ENCODE data around the gene HCAR2. TPM values are rescaled to one million over a fixed set of nuclear protein-coding genes. Genes with fewer than 3 reads are reported as not detected.

The HCAR2 gene
- total RNA-seq, 1 experiment from 2014 or later = not detected

- no peak overlapping the region for H3K27ac ChIP-seq (ENCODE audit: low read depth, low read length)
- ChIA-PET RAD21 (ENCODE audit: low non-redundant PET in 1 of 2, low total read pairs in 2 of 2, uncharacterized antibody in 2 of 2, unreplicated experiment in 2 of 2) (no interaction called here), CTCF (no interaction called here), POLR2A (no interaction called here)
- H3K4me1 ChIP-seq (ENCODE audit: control insufficient read depth in 1 of 2, insufficient read depth in 2 of 2, low read length in 2 of 2) = peaks cover 0 to 6% of the 10 kb centered on the region in 2 experiments; a peak in 2 of 4 replicates
- H3K9me2 ChIP-seq (ENCODE audit: insufficient read depth) = no peaks in the 10 kb centered on the region
- DNase-seq (ENCODE audit: low read depth, low spot score) = no peak
- H4K20me1 ChIP-seq (ENCODE audit: insufficient read depth) = no peaks in the 10 kb centered on the region
- ATAC-seq = no peak
- no peak overlapping the region for H3K4me3 ChIP-seq (replicated peaks in 1 of 2; ENCODE audit: low read depth in 1 of 2, low read length in 2 of 2)
- H3K9ac ChIP-seq (ENCODE audit: low read length) = no peak overlapping the region
- no peaks in the 10 kb centered on the region for H3K36me3 ChIP-seq (ENCODE audit: control insufficient read depth in 1 of 2, insufficient read depth in 2 of 2, low read length in 2 of 2)
- no peaks in the 10 kb centered on the region for H3K9me3 ChIP-seq (ENCODE audit: control insufficient read depth in 1 of 2, insufficient read depth in 1 of 2, low read depth in 1 of 2, low read length in 2 of 2)
- no peak for TF ChIP-seq EGR1 (IDR thresholded peaks at IDR 0.05; ENCODE audit: low read depth)
- TF ChIP-seq, protein P1, sequence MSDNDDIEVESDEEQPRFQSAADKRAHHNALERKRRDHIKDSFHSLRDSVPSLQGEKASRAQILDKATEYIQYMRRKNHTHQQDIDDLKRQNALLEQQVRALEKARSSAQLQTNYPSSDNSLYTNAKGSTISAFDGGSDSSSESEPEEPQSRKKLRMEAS (IDR thresholded peaks at IDR 0.05) = no peak
- no peak for TF ChIP-seq TCF7L2 (IDR thresholded peaks at IDR 0.05; ENCODE audit: borderline replicate concordance, extremely low read depth, insufficient read depth, insufficient read length)
- no peak for TF ChIP-seq YY1 (IDR thresholded peaks at IDR 0.05; ENCODE audit: extremely low read depth, insufficient replicate concordance, low read depth, low read length)
- no peak for TF ChIP-seq SRF (IDR thresholded peaks at IDR 0.05; ENCODE audit: low read depth)
- TF ChIP-seq ZFX (IDR thresholded peaks at IDR 0.05) = no peak
- H3K27me3 ChIP-seq (ENCODE audit: insufficient read depth, low read length) = no peaks in the 10 kb centered on the region
- H2AFZ ChIP-seq (ENCODE audit: low read depth, low read length, poor library complexity, severe bottlenecking) = no peak overlapping the region
- intact Hi-C loops (cut with micrococcal nuclease) = no loop called here
- BruUV-seq (replicated peaks) = no TSS peak
- no peaks in the 10 kb centered on the region for H3K79me2 ChIP-seq (ENCODE audit: insufficient read depth, low read length)
- no peak overlapping the region for H3K4me2 ChIP-seq (ENCODE audit: low read length)
These were observed 44.3 kb upstream of the HCAR2 start for GRCh38 chr12:122747224-122748135.

GRCh38 chr12:122743895-122744525 is 40.9 kb upstream of the HCAR2 start:
- Histone ChIP-seq H3K27me3 (ENCODE audit: insufficient read depth, low read length) (no peaks in the 10 kb centered on the region), H3K4me2 (ENCODE audit: low read length) (no peak overlapping the region), H3K36me3 (ENCODE audit: control insufficient read depth in 1 of 2, insufficient read depth in 2 of 2, low read length in 2 of 2) (no peaks in the 10 kb centered on the region), H3K4me3 (replicated peaks in 1 of 2; ENCODE audit: low read depth in 1 of 2, low read length in 2 of 2) (no peak overlapping the region), H3K9me3 (ENCODE audit: control insufficient read depth in 1 of 2, insufficient read depth in 1 of 2, low read depth in 1 of 2, low read length in 2 of 2) (no peaks in the 10 kb centered on the region), H2AFZ (ENCODE audit: low read depth, low read length, poor library complexity, severe bottlenecking) (no peak overlapping the region), H3K9ac (ENCODE audit: low read length) (no peak overlapping the region), H4K20me1 (ENCODE audit: insufficient read depth) (no peaks in the 10 kb centered on the region), H3K9me2 (ENCODE audit: insufficient read depth) (no peaks in the 10 kb centered on the region), H3K4me1 (ENCODE audit: control insufficient read depth in 1 of 2, insufficient read depth in 2 of 2, low read length in 2 of 2) (no peaks in the 10 kb centered on the region), H3K27ac (ENCODE audit: low read depth, low read length) (no peak overlapping the region), H3K79me2 (ENCODE audit: insufficient read depth, low read length) (no peaks in the 10 kb centered on the region)
- POLR2A ChIA-PET = no interaction called here
- no TSS peak for BruUV-seq (replicated peaks)
- DNase-seq (ENCODE audit: low read depth, low spot score) = no peak
- CTCF ChIA-PET = no interaction called here
- no peak for ATAC-seq
- intact Hi-C loops (cut with micrococcal nuclease) = no loop called here
- TF ChIP-seq, protein P2, sequence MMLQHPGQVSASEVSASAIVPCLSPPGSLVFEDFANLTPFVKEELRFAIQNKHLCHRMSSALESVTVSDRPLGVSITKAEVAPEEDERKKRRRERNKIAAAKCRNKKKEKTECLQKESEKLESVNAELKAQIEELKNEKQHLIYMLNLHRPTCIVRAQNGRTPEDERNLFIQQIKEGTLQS (IDR thresholded peaks at IDR 0.05) = no peak
- TF ChIP-seq REST (IDR thresholded peaks at IDR 0.05; ENCODE audit: low read depth) (no peak), POLR2AphosphoS5 (IDR thresholded peaks at IDR 0.05; ENCODE audit: low read depth, low read length) (no peak)
- RAD21 ChIA-PET (ENCODE audit: low non-redundant PET in 1 of 2, low total read pairs in 2 of 2, uncharacterized antibody in 2 of 2, unreplicated experiment in 2 of 2) = no interaction called here

Measured in HCT116 (cell line).